GM19239 (cell line): ENCODE measurements around the gene ATP1A2.

ENCODE experiments used
- DNase-seq: peaks from one replicate; pipeline ENCODE4 v3.0.0; 2011; ENCODE audit warnings: low spot score; ENCODE audit not compliant: insufficient read length
- FAIRE-seq: peaks from 2 replicates; lab custom pipeline; 2011; peaks lifted over from hg19 to GRCh38; lab: Jason Lieb, UNC

The ATP1A2 gene

GRCh38 chr1:160166166-160166868 is 50.8 kb downstream of the ATP1A2 start:
- DNase-seq (no peak), FAIRE-seq (no peak)

GRCh38 chr1:160167056-160167455 is 51.5 kb downstream of the ATP1A2 start:
- no peak for DNase-seq
- FAIRE-seq: no peak

GRCh38 chr1:160167580-160167979 is 52.0 kb downstream of the ATP1A2 start:
- FAIRE-seq (no peak), DNase-seq (no peak)

- no peak for FAIRE-seq
Observed at GRCh38 chr1:160168016-160168415, 52.5 kb downstream of the ATP1A2 start.

GRCh38 chr1:160168609-160169369 is 53.2 kb downstream of the ATP1A2 start:
- FAIRE-seq (no peak), DNase-seq (no peak)

More at GRCh38 chr1:160168016-160168415, 52.5 kb downstream of the ATP1A2 start:
- no peak for DNase-seq

GRCh38 chr1:160169553-160170399 is 54.2 kb downstream of the ATP1A2 start:
- DNase-seq (peak; percentile 31), FAIRE-seq (peak; percentile 72)

GRCh38 chr1:160171354-160171753 is 55.8 kb downstream of the ATP1A2 start:
- DNase-seq: no peak
- FAIRE-seq: no peak

GRCh38 chr1:160171980-160172379 is 56.4 kb downstream of the ATP1A2 start:
- DNase-seq (no peak), FAIRE-seq (no peak)

- FAIRE-seq (no peak), DNase-seq (no peak)
Observed at GRCh38 chr1:160177231-160177630, 61.7 kb downstream of the ATP1A2 start.

- DNase-seq (no peak), FAIRE-seq (no peak)
Observed at GRCh38 chr1:160177667-160178066, 62.1 kb downstream of the ATP1A2 start.

GRCh38 chr1:160178731-160179130 is 63.2 kb downstream of the ATP1A2 start:
- DNase-seq (no peak), FAIRE-seq (no peak)

GRCh38 chr1:160179336-160179735 is 63.8 kb downstream of the ATP1A2 start:
- no peak for DNase-seq
- no peak for FAIRE-seq

GRCh38 chr1:160186246-160186645 is 70.7 kb downstream of the ATP1A2 start:
- FAIRE-seq (no peak), DNase-seq (no peak)

GRCh38 chr1:160186729-160187128 is 71.2 kb downstream of the ATP1A2 start:
- DNase-seq (no peak), FAIRE-seq (no peak)

- no peak for FAIRE-seq
- DNase-seq: no peak
Observed at GRCh38 chr1:160187407-160187806, 71.8 kb downstream of the ATP1A2 start.

GRCh38 chr1:160188341-160188740 is 72.8 kb downstream of the ATP1A2 start:
- FAIRE-seq (no peak), DNase-seq (no peak)

GRCh38 chr1:160189649-160190625 is 74.4 kb downstream of the ATP1A2 start, which contains the start of gene CASQ1:
CASQ1 (plus strand) TSS chr1:160190575; CDS start chr1:160190752, 177 bp downstream.
- FAIRE-seq: no peak

GRCh38 chr1:160191756-160192155 is 76.2 kb downstream of the ATP1A2 start:
- FAIRE-seq (no peak), DNase-seq (no peak)

More at GRCh38 chr1:160189649-160190625, 74.4 kb downstream of the ATP1A2 start, which contains the start of gene CASQ1:
- DNase-seq: no peak

GRCh38 chr1:160192234-160192633 is 76.7 kb downstream of the ATP1A2 start:
- no peak for FAIRE-seq
- no peak for DNase-seq
